ENCODE measurements around the gene THSD8. TPM values are rescaled to one million over a fixed set of nuclear protein-coding genes. Genes with fewer than 3 reads are reported as not detected.
"Not testable (repeated sequence)": the region's sequence is repeated elsewhere in the genome, so short reads cannot be mapped to it uniquely, and the experiment has no call there.

Gene THSD8
- total and polyA plus RNA-seq, 2 donors (not counting 1 experiment from before 2014, with no cell fraction given), result not detected

DNA sequence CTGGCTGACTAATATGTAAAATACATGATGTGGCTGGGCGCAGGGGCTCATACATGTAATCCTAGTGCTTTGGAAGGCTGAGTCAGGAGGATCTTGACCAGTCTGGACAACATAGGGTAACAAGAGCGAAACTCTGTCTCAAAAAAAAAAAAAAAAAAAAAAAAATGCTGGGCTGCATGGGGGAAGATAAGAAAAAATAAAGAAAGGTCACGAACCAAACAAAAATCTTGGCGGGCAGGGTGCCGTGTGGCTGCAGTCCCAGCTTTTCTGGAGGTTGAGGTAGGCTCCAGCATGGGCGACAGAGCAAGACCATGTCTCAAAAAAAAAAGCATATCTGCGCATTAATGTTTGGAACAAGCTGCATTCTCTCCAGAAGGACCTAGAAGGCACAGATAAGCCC lies 13.2 kb downstream of the THSD8 start:
- H3K4me3 Mint-ChIP-seq, result no peak overlapping the region
- Histone ChIP-seq H2AFZ (ENCODE audit: insufficient read depth, low read depth, low read length, poor library complexity, severe bottlenecking) (no peak overlapping the region), H3K9ac (ENCODE audit: low read length) (no peak overlapping the region), H3K27ac (ENCODE audit: low read length in 2 of 2) (no peak overlapping the region), H3K27me3 (replicated peaks in 1 of 4; ENCODE audit: control extremely low read depth in 1 of 4, control insufficient read depth in 3 of 4, insufficient read depth in 4 of 4, low read length in 3 of 4) (no peaks in the 10 kb centered on the region), H3K4me2 (replicated peaks; ENCODE audit: low read depth, low read length, poor library complexity, severe bottlenecking) (no peak overlapping the region), H3K4me1 (ENCODE audit: control insufficient read depth in 2 of 2, insufficient read depth in 2 of 2, low read length in 2 of 2) (no peaks in the 10 kb centered on the region), H3K4me3 (ENCODE audit: control extremely low read depth in 1 of 5, extremely low read depth in 1 of 5, insufficient read depth in 1 of 5, low read depth in 2 of 5, low read length in 4 of 5) (no peak overlapping the region), H3K36me3 (replicated peaks in 1 of 2; ENCODE audit: control extremely low read depth in 1 of 2, control insufficient read depth in 1 of 2, extremely low read depth in 1 of 2, insufficient read depth in 2 of 2, low read length in 1 of 2) (peaks cover 3 to 5% of the 10 kb centered on the region in 2 experiments), H3K79me2 (ENCODE audit: control insufficient read depth, insufficient read depth, low read length) (no peaks in the 10 kb centered on the region), H4K20me1 (ENCODE audit: control insufficient read depth, insufficient read depth, low read length, poor library complexity, severe bottlenecking) (no peaks in the 10 kb centered on the region), H3K9me3 (ENCODE audit: control extremely low read depth in 1 of 3, control insufficient read depth in 2 of 3, insufficient read depth in 1 of 3, low read length in 2 of 3) (no peaks in the 10 kb centered on the region)
- no peak for ATAC-seq (ENCODE audit: low read depth)
- no peak for TF ChIP-seq EZH2 (IDR thresholded peaks at IDR 0.05; ENCODE audit: borderline replicate concordance, insufficient read depth, low read depth, low read length, poor library complexity, severe bottlenecking)
- TF ChIP-seq, protein P1, sequence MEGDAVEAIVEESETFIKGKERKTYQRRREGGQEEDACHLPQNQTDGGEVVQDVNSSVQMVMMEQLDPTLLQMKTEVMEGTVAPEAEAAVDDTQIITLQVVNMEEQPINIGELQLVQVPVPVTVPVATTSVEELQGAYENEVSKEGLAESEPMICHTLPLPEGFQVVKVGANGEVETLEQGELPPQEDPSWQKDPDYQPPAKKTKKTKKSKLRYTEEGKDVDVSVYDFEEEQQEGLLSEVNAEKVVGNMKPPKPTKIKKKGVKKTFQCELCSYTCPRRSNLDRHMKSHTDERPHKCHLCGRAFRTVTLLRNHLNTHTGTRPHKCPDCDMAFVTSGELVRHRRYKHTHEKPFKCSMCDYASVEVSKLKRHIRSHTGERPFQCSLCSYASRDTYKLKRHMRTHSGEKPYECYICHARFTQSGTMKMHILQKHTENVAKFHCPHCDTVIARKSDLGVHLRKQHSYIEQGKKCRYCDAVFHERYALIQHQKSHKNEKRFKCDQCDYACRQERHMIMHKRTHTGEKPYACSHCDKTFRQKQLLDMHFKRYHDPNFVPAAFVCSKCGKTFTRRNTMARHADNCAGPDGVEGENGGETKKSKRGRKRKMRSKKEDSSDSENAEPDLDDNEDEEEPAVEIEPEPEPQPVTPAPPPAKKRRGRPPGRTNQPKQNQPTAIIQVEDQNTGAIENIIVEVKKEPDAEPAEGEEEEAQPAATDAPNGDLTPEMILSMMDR (IDR thresholded peaks at IDR 0.05), result no peak
- H3K27ac Mint-ChIP-seq, result no peak overlapping the region
- no peaks in the 10 kb centered on the region for H3K9me3 Mint-ChIP-seq (ENCODE audit: insufficient read depth)
- WGBS (ENCODE audit: insufficient coverage), result 98% methylated on average over 5 of the region's 7 CpGs
- H3K4me1 Mint-ChIP-seq, result no peaks in the 10 kb centered on the region
- H3K27me3 Mint-ChIP-seq, result no peaks in the 10 kb centered on the region
- no peak for DNase-seq
- POLR2A ChIA-PET, result no interaction called here
- intact Hi-C loops (cut with micrococcal nuclease), result no loop called here
- CTCF ChIA-PET, result interaction anchor here (1.5 to 2.1 kb wide), 3 partner anchors 10 to 49 kb away, joined by 3 to 9 read pairs (median 5); no protein-coding TSS in a partner anchor

DNA sequence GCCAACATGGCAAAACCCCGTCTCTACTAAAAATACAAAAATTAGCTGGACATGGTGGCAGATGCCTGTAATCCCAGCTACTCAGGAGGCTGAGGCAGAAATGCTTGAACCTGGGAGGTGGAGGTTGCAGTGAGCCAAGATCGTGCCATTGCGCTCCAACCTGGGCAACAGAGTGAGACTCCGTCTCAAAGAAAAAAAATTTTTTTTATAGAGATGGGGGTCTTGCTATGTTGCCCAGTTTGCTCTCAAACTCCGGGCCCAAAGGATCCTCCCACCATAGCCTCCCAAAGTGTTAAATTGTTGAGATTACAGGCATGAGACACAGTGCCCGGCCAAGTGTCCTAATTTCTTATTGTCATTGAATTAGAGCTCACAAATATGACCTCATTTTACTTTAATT lies 15.3 kb downstream of the THSD8 start:
- H3K4me1 ChIP-seq (ENCODE audit: control insufficient read depth in 2 of 2, insufficient read depth in 2 of 2, low read length in 2 of 2); H3K36me3 ChIP-seq (replicated peaks in 1 of 2; ENCODE audit: control extremely low read depth in 1 of 2, control insufficient read depth in 1 of 2, extremely low read depth in 1 of 2, insufficient read depth in 2 of 2, low read length in 1 of 2); H3K27ac ChIP-seq (ENCODE audit: low read length in 2 of 2); ATAC-seq (ENCODE audit: low read depth); H3K27ac Mint-ChIP-seq; H3K4me2 ChIP-seq (replicated peaks; ENCODE audit: low read depth, low read length, poor library complexity, severe bottlenecking); H4K20me1 ChIP-seq (ENCODE audit: control insufficient read depth, insufficient read depth, low read length, poor library complexity, severe bottlenecking); H3K4me1 Mint-ChIP-seq; H3K79me2 ChIP-seq (ENCODE audit: control insufficient read depth, insufficient read depth, low read length); H3K27me3 Mint-ChIP-seq; intact Hi-C loops (cut with micrococcal nuclease); H3K9me3 ChIP-seq (ENCODE audit: control extremely low read depth in 1 of 3, control insufficient read depth in 2 of 3, insufficient read depth in 1 of 3, low read length in 2 of 3); H2AFZ ChIP-seq (ENCODE audit: insufficient read depth, low read depth, low read length, poor library complexity, severe bottlenecking); POLR2A ChIA-PET; H3K4me3 ChIP-seq (ENCODE audit: control extremely low read depth in 1 of 5, extremely low read depth in 1 of 5, insufficient read depth in 1 of 5, low read depth in 2 of 5, low read length in 4 of 5); H3K9ac ChIP-seq (ENCODE audit: low read length); H3K27me3 ChIP-seq (replicated peaks in 1 of 4; ENCODE audit: control extremely low read depth in 1 of 4, control insufficient read depth in 3 of 4, insufficient read depth in 4 of 4, low read length in 3 of 4); DNase-seq; H3K4me3 Mint-ChIP-seq; H3K9me3 Mint-ChIP-seq (ENCODE audit: insufficient read depth): not testable (repeated sequence)
- WGBS (ENCODE audit: insufficient coverage), result 100% methylated on average over 1 of the region's 6 CpGs
- CTCF ChIA-PET, result interaction anchor here (1.1 to 1.2 kb wide), 2 partner anchors 23 to 30 kb away, joined by 3 to 6 read pairs; no protein-coding TSS in a partner anchor

DNA sequence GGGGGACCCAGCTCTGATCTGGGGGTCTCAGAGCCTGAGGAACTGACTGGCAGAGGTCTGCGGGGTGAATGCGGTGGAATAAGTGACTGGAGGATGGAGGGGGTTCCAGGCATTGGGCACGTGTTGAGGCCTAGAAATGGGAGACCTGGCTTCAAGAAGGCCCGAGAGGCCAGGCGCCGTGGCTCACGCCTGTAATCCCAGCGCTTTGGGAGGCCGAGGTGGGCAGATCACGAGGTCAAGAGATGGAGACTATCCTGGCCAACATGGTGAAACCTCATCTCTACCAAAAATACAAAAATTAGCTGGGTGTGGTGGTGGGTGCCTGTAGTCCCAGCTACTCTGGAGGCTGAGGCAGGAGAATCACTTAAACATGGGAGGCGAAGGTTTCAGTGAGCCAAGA lies 15.9 kb downstream of the THSD8 start:
- H3K4me3 ChIP-seq (ENCODE audit: control extremely low read depth in 1 of 5, extremely low read depth in 1 of 5, insufficient read depth in 1 of 5, low read depth in 2 of 5, low read length in 4 of 5); H3K9me3 Mint-ChIP-seq (ENCODE audit: insufficient read depth); H4K20me1 ChIP-seq (ENCODE audit: control insufficient read depth, insufficient read depth, low read length, poor library complexity, severe bottlenecking); DNase-seq; H3K36me3 ChIP-seq (replicated peaks in 1 of 2; ENCODE audit: control extremely low read depth in 1 of 2, control insufficient read depth in 1 of 2, extremely low read depth in 1 of 2, insufficient read depth in 2 of 2, low read length in 1 of 2); intact Hi-C loops (cut with micrococcal nuclease); H3K27me3 Mint-ChIP-seq; H3K79me2 ChIP-seq (ENCODE audit: control insufficient read depth, insufficient read depth, low read length); ATAC-seq (ENCODE audit: low read depth); H3K4me2 ChIP-seq (replicated peaks; ENCODE audit: low read depth, low read length, poor library complexity, severe bottlenecking); H3K27ac ChIP-seq (ENCODE audit: low read length in 2 of 2); H3K27ac Mint-ChIP-seq; H3K4me1 Mint-ChIP-seq; H3K27me3 ChIP-seq (replicated peaks in 1 of 4; ENCODE audit: control extremely low read depth in 1 of 4, control insufficient read depth in 3 of 4, insufficient read depth in 4 of 4, low read length in 3 of 4); H3K4me1 ChIP-seq (ENCODE audit: control insufficient read depth in 2 of 2, insufficient read depth in 2 of 2, low read length in 2 of 2); H3K4me3 Mint-ChIP-seq; H3K9ac ChIP-seq (ENCODE audit: low read length); H2AFZ ChIP-seq (ENCODE audit: insufficient read depth, low read depth, low read length, poor library complexity, severe bottlenecking); POLR2A ChIA-PET; H3K9me3 ChIP-seq (ENCODE audit: control extremely low read depth in 1 of 3, control insufficient read depth in 2 of 3, insufficient read depth in 1 of 3, low read length in 2 of 3): not testable (repeated sequence)
- CTCF ChIA-PET, result interaction anchor here (0.7 to 1.2 kb wide), 4 partner anchors 9 to 65 kb away, joined by 3 to 6 read pairs (median 4); no protein-coding TSS in a partner anchor
- 97% methylated on average over 9 of the region's 11 CpGs for WGBS (ENCODE audit: insufficient coverage)
